NB4 (cell line): ENCODE measurements around the gene RESF1.

Experiments used
- CTCF ChIP-seq: IDR thresholded peaks from one replicate; pipeline ENCODE4 v1.5.1; 2012; ENCODE audit warnings: low read depth, low read length
- MYC ChIP-seq: IDR thresholded peaks from 2 replicates; pipeline ENCODE4 v1.6.1; 2011; ENCODE audit warnings: low read depth, low read length
- POLR2A ChIP-seq: IDR thresholded peaks from 2 replicates; pipeline ENCODE4 v1.6.1; 2011; ENCODE audit warnings: mild to moderate bottlenecking; ENCODE audit not compliant: insufficient read length; ENCODE audit errors: extremely low read depth

- TF ChIP-seq POLR2A, result no peak
- no peak for TF ChIP-seq CTCF
- no peak for TF ChIP-seq MYC
Measured at GRCh38 chr12:31966558-31967205, 7.5 kb downstream of the RESF1 start.
